ENCODE results near the gene YY1.

GRCh38 chr14:100309028-100309737, 70.2 kb downstream of the YY1 start:
- TF ChIP-seq, protein P1, sequence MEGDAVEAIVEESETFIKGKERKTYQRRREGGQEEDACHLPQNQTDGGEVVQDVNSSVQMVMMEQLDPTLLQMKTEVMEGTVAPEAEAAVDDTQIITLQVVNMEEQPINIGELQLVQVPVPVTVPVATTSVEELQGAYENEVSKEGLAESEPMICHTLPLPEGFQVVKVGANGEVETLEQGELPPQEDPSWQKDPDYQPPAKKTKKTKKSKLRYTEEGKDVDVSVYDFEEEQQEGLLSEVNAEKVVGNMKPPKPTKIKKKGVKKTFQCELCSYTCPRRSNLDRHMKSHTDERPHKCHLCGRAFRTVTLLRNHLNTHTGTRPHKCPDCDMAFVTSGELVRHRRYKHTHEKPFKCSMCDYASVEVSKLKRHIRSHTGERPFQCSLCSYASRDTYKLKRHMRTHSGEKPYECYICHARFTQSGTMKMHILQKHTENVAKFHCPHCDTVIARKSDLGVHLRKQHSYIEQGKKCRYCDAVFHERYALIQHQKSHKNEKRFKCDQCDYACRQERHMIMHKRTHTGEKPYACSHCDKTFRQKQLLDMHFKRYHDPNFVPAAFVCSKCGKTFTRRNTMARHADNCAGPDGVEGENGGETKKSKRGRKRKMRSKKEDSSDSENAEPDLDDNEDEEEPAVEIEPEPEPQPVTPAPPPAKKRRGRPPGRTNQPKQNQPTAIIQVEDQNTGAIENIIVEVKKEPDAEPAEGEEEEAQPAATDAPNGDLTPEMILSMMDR (conservative IDR thresholded peaks at IDR 0.05; ENCODE audit: low read depth, low read length), result no peak
- TF ChIP-seq EZH2 (IDR thresholded peaks at IDR 0.05; ENCODE audit: borderline replicate concordance, low read depth, low read length, poor library complexity, severe bottlenecking), result no peak
